Bronchial epithelial cell (primary cell): ENCODE data around the gene PIWIL4. TPM values are rescaled to one million over a fixed set of nuclear protein-coding genes. Genes with fewer than 3 reads are reported as not detected.
"Not testable (repeated sequence)": the region's sequence is repeated elsewhere in the genome, so short reads cannot be mapped to it uniquely, and the experiment has no call there.

ENCODE experiments used
- DNase-seq: peaks from one replicate; pipeline ENCODE4 v3.0.0-alpha.2; 2010; ENCODE audit warnings: low read depth
- FAIRE-seq: peaks from 2 replicates; lab custom pipeline; 2011; peaks lifted over from hg19 to GRCh38; lab: Jason Lieb, UNC
- H3K27me3 ChIP-seq: 2 replicates; pipeline ENCODE4 v1.5.1; 2011; ENCODE audit warnings: low read length; ENCODE audit not compliant: control insufficient read depth, insufficient read depth
- H3K36me3 ChIP-seq: 2 replicates; pipeline ENCODE4 v1.5.1; 2011; ENCODE audit warnings: low read length; ENCODE audit not compliant: control insufficient read depth, insufficient read depth
- H3K4me3 ChIP-seq: 2 replicates; pipeline ENCODE4 v1.5.1; 2011; ENCODE audit warnings: mild to moderate bottlenecking, low read depth, low read length, control low read depth
- total RNA-seq: library from RNA; depleted of rRNA; stranded (reverse); fragments of >200 nt; gene quantifications from 2 replicates; pipeline ENCODE4 v1.2.1, GENCODE V29; 2014
- TF ChIP-seq, protein P1 (sequence below): IDR thresholded peaks from 2 replicates; pipeline ENCODE4 v1.5.1; 2011; ENCODE audit warnings: mild to moderate bottlenecking, moderate library complexity, low read length, control low read depth, inconsistent platforms; ENCODE audit not compliant: insufficient read depth, severe bottlenecking

PIWIL4 gene
- total RNA-seq, 1 donor from 2014 or later = 0.79 TPM

DNA sequence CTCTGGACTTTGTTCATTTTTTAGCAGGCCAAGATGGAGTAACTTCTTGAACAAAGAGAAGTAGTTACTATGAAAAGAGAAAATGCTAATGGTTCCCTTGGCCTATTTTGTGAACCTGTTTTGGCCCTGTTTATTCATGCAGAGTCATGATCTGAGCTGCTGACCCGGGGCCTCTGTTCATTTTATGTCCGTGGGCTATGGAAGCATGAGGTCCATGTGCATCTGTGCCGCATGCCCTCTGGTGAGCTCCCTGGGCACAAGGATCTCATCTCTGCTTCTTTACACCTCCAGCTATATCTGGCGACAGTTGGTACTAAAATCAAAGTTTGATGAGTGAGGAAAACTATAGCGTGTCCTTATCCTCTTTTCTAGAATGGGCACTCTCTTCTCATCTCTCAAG, 1.0 kb downstream of the PIWIL4 start:
- no peak overlapping the region for H3K4me3 ChIP-seq
- H3K36me3 ChIP-seq = no peaks in the 10 kb centered on the region
- TF ChIP-seq, protein P1, sequence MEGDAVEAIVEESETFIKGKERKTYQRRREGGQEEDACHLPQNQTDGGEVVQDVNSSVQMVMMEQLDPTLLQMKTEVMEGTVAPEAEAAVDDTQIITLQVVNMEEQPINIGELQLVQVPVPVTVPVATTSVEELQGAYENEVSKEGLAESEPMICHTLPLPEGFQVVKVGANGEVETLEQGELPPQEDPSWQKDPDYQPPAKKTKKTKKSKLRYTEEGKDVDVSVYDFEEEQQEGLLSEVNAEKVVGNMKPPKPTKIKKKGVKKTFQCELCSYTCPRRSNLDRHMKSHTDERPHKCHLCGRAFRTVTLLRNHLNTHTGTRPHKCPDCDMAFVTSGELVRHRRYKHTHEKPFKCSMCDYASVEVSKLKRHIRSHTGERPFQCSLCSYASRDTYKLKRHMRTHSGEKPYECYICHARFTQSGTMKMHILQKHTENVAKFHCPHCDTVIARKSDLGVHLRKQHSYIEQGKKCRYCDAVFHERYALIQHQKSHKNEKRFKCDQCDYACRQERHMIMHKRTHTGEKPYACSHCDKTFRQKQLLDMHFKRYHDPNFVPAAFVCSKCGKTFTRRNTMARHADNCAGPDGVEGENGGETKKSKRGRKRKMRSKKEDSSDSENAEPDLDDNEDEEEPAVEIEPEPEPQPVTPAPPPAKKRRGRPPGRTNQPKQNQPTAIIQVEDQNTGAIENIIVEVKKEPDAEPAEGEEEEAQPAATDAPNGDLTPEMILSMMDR = no peak
- no peak for DNase-seq
- no peak for FAIRE-seq
- no peaks in the 10 kb centered on the region for H3K27me3 ChIP-seq

DNA sequence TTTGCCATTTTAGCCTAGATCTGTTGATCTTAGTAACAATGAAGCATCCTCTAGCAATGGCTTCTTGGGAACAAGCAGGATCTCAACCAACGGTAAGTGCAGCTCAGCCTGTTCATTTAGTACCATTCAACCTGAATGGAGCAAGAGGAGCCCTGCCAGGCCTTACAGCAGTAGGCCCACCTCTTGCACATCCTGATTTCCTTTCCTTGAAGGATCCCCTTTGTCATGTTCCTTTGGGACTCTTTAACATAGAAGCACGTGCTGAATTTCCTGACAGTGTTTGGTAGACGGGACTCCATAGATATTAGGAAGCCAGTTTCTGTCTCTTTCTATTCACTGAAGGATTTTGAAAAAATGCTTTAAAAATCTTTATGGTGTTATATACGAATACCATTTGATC, 1.5 kb downstream of the PIWIL4 start:
- Histone ChIP-seq H3K36me3 (no peaks in the 10 kb centered on the region), H3K27me3 (no peaks in the 10 kb centered on the region), H3K4me3 (no peak overlapping the region)
- no peak for FAIRE-seq
- TF ChIP-seq, protein P1 = no peak
- no peak for DNase-seq

DNA sequence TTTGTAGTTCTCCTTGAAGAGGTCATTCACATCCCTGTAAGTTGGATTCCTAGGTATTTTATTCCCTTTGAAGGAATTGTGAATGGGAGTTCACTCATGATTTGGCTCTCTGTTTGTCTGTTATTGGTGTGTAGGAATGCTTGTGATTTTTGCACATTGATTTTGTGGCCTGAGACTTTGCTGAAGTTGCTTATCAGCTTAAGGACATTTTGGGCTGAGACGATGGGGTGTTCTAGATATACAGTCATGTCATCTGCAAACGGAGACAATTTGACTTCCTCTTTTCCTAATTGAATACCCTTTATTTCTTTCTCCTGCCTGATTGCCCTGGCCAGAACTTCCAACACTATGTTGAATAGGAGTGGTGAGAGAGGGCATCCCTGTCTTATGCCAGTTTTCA, 5.8 kb downstream of the PIWIL4 start:
- H3K4me3 ChIP-seq, FAIRE-seq, DNase-seq, H3K27me3 ChIP-seq, H3K36me3 ChIP-seq: not testable (repeated sequence)

DNA sequence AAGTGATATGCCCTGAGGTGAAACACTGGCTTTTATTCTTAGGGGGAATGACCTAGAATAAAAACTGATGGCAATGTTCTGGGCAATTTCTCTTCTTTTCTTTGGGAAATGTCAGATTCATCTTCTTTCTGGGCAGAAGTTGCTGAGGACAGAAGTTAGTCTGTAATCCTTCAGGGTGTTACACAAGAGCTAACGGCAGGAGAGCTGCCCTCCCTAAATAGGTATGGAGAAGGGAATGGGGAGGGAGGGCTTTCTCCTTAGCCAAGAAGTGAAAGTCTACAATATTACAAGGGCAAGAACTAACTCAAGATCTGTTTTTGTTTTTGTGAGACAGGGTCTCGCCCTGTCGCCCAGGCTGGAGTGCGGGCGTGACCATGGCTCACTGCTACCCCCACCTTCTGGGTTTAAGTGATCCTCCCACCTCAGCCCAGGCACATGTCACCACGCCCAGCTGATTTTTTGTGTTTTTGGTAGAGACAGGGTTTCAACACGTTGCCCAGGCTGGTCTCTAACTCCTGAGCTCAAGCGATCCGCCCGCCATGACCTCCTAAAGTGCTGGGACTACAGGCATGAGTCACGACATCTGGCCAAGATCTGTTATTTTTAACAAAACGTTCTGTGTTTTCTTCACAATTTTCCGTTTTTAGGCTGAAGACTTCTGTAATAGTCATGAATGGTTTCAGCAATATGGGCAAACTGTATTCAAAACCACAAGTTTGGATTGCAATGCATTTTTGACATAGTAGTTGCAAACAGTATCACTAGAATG, 7.2 kb downstream of the PIWIL4 start:
- DNase-seq (no peak), FAIRE-seq (no peak)
- Histone ChIP-seq H3K4me3 (no peak overlapping the region), H3K36me3 (no peaks in the 10 kb centered on the region), H3K27me3 (no peaks in the 10 kb centered on the region)
- TF ChIP-seq, protein P1 = no peak

DNA sequence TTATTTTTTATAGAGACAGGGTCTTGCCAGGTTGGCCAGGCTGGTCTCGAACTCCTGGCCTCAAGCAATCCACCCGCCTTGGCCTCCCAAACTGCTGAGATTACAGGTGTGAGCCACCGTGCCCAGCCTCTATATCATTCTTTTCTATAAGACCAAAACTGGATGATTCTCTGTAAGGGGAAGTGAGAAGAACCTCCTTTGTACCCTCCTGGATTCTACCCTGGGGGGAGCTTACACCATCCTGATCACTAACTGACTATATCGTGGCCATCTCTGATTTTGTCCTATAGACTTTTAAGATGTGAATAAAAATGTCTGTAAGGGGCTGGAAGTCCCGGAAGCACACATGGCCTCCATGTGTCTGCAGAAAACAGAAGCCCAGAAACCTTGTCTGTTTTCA, 9.1 kb downstream of the PIWIL4 start:
- FAIRE-seq = no peak
- Histone ChIP-seq H3K27me3 (no peaks in the 10 kb centered on the region), H3K36me3 (no peaks in the 10 kb centered on the region), H3K4me3 (no peak overlapping the region)
- TF ChIP-seq, protein P1 = no peak
- no peak for DNase-seq

DNA sequence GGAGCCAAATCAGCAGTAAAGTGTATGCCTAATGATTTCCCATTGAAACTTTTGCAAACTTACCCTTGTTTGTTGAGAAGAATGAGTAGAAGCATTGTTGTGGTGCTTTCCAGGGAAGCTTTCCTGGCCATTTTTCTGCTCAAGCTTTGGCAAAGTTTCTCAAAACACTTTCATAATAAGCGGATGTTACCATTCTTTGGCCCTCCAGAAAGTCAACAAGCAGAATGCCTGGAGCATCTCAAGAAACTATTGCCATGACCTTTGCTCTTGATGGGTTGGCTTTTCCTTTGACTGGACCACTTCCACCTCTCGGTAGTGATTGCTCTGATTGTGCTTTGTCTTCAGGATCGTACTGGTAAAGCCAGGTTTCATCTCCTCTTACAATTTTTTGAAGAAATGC, 10.7 kb downstream of the PIWIL4 start:
- H3K36me3 ChIP-seq = no peaks in the 10 kb centered on the region
- H3K4me3 ChIP-seq = no peak overlapping the region
- FAIRE-seq = no peak
- TF ChIP-seq, protein P1 = no peak
- H3K27me3 ChIP-seq = peaks cover 3% of the 10 kb centered on the region
- DNase-seq = no peak
